Activated T-helper 1 cell treated with anti-CD3 and anti-CD28 coated beads, Interleukin-12 subunit alpha, Interleukin-12 subunit beta, Interleukin-2, Interleukin-4 antibody, amounts not matched to agents 30 ng/mL and 10 ng/mL and 1 ng/mL, durations not matched to agents 14 hours and 24 hours and 36 hours (primary cell): ENCODE data around the gene PDIA5. TPM values are rescaled to one million over a fixed set of nuclear protein-coding genes. Genes with fewer than 3 reads are reported as not detected.
A peak's percentile ranks its signal among the peaks of the same experiment; 100 is the strongest.

Experiments used
- DNase-seq: peaks from one replicate; pipeline ENCODE4 v3.0.0; 2021; ENCODE audit warnings: low spot score
- H3K27ac Mint-ChIP-seq: one replicate; pipeline ENCODE4 v1.8.0; 2021; ENCODE audit warnings: mild to moderate bottlenecking, mixed read lengths
- H3K27me3 Mint-ChIP-seq: one replicate; pipeline ENCODE4 v1.8.0; 2022; ENCODE audit warnings: mild to moderate bottlenecking, moderate library complexity, mixed read lengths; ENCODE audit not compliant: insufficient read depth
- H3K36me3 Mint-ChIP-seq: one replicate; pipeline ENCODE4 v1.8.0; 2021; ENCODE audit warnings: low read depth, mixed read lengths
- H3K4me1 Mint-ChIP-seq: one replicate; pipeline ENCODE4 v1.8.0; 2021; ENCODE audit warnings: low read depth, mixed read lengths
- H3K4me3 Mint-ChIP-seq: one replicate; pipeline ENCODE4 v1.8.0; 2021; ENCODE audit warnings: mild to moderate bottlenecking, moderate library complexity, mixed read lengths
- H3K9me3 Mint-ChIP-seq: one replicate; pipeline ENCODE4 v1.8.0; 2021; ENCODE audit warnings: mixed read lengths
- intact Hi-C: fragments of 100-400 bp; cut with micrococcal nuclease; formaldehyde crosslinking; loops from one replicate; pipeline ENCODE4 v1.15.1; 2024
- total RNA-seq: library from RNA; stranded (reverse); gene quantifications from 2 replicates; pipeline ENCODE4 v1.2.3, GENCODE V29; 2022

The PDIA5 gene
- total RNA-seq, 1 donor from 2014 or later: 31.1 TPM

GRCh38 chr3:123169930-123170329 lies 103.1 kb downstream of the PDIA5 start:
- Mint-ChIP-seq H3K27ac (no peak overlapping the region), H3K4me1 (no peaks in the 10 kb centered on the region), H3K4me3 (no peak overlapping the region), H3K36me3 (peaks cover 18% of the 10 kb centered on the region), H3K9me3 (peaks cover 3% of the 10 kb centered on the region), H3K27me3 (no peaks in the 10 kb centered on the region)
- no peak for DNase-seq
- intact Hi-C loops: no loop called here

- no peaks in the 10 kb centered on the region for H3K4me1 Mint-ChIP-seq
- H3K4me3 Mint-ChIP-seq: no peak overlapping the region
- intact Hi-C loops: no loop called here
- H3K27ac Mint-ChIP-seq: no peak overlapping the region
- H3K9me3 Mint-ChIP-seq: peaks cover 5% of the 10 kb centered on the region
- H3K36me3 Mint-ChIP-seq: no peaks in the 10 kb centered on the region
- DNase-seq: no peak
- H3K27me3 Mint-ChIP-seq: no peaks in the 10 kb centered on the region
These were observed 114.0 kb downstream of the PDIA5 start for GRCh38 chr3:123180791-123181190.

- Mint-ChIP-seq H3K4me1 (no peaks in the 10 kb centered on the region), H3K27ac (no peak overlapping the region), H3K4me3 (no peak overlapping the region), H3K9me3 (peaks cover 5% of the 10 kb centered on the region), H3K36me3 (no peaks in the 10 kb centered on the region), H3K27me3 (peaks cover 2% of the 10 kb centered on the region)
- intact Hi-C loops: no loop called here
- DNase-seq: no peak
These were observed 119.9 kb downstream of the PDIA5 start for GRCh38 chr3:123186695-123187094.

- intact Hi-C loops: no loop called here
- Mint-ChIP-seq H3K4me3 (no peak overlapping the region), H3K27me3 (peaks cover 7% of the 10 kb centered on the region), H3K36me3 (no peaks in the 10 kb centered on the region), H3K27ac (no peak overlapping the region), H3K9me3 (no peaks in the 10 kb centered on the region), H3K4me1 (no peaks in the 10 kb centered on the region)
- DNase-seq: no peak
These were observed 121.2 kb downstream of the PDIA5 start for GRCh38 chr3:123188058-123188457.

GRCh38 chr3:123193448-123194101 lies 126.8 kb downstream of the PDIA5 start:
- intact Hi-C loops: no loop called here
- Mint-ChIP-seq H3K27ac (no peak overlapping the region), H3K9me3 (no peaks in the 10 kb centered on the region), H3K36me3 (no peaks in the 10 kb centered on the region), H3K4me3 (no peak overlapping the region), H3K27me3 (peaks cover 12% of the 10 kb centered on the region), H3K4me1 (no peaks in the 10 kb centered on the region)
- no peak for DNase-seq

GRCh38 chr3:123194552-123194951 lies 127.7 kb downstream of the PDIA5 start:
- intact Hi-C loops: no loop called here
- Mint-ChIP-seq H3K27me3 (peaks cover 12% of the 10 kb centered on the region), H3K9me3 (peaks cover 5% of the 10 kb centered on the region), H3K4me3 (no peak overlapping the region), H3K36me3 (no peaks in the 10 kb centered on the region), H3K27ac (no peak overlapping the region), H3K4me1 (no peaks in the 10 kb centered on the region)
- no peak for DNase-seq

GRCh38 chr3:123198372-123198771 lies 131.5 kb downstream of the PDIA5 start:
- H3K36me3 Mint-ChIP-seq: peaks cover 4% of the 10 kb centered on the region
- peaks cover 12% of the 10 kb centered on the region for H3K4me1 Mint-ChIP-seq
- intact Hi-C loops: no loop called here
- no peak overlapping the region for H3K4me3 Mint-ChIP-seq
- peaks cover 4% of the 10 kb centered on the region for H3K27me3 Mint-ChIP-seq
- DNase-seq: no peak
- H3K27ac Mint-ChIP-seq: no peak overlapping the region
- H3K9me3 Mint-ChIP-seq: peaks cover 5% of the 10 kb centered on the region

- intact Hi-C loops: loop anchor here (1.0 to 10.0 kb wide), 9 partner anchors 134 to 1654 kb away; partner anchors contain the start of genes CCDC14, DTX3L, HACD2 and HCLS1
- Mint-ChIP-seq H3K27me3 (peaks cover 4% of the 10 kb centered on the region), H3K36me3 (peaks cover 6% of the 10 kb centered on the region), H3K27ac (peak overlapping the region; percentile 96), H3K4me3 (peak overlapping the region; percentile 87), H3K4me1 (peaks cover 29% of the 10 kb centered on the region), H3K9me3 (peaks cover 5% of the 10 kb centered on the region)
- no peak for DNase-seq
These were observed 134.4 kb downstream of the PDIA5 start for GRCh38 chr3:123201223-123201556.

GRCh38 chr3:123201557-123202427 lies 135.0 kb downstream of the PDIA5 start, which contains the start of gene SEC22A:
TSS of gene SEC22A (plus strand) at chr3:123201943. CDS start at chr3:123209218, 7,275 bp downstream.
- Mint-ChIP-seq H3K36me3 (peaks cover 6% of the 10 kb centered on the region), H3K27ac (peak within 1 kb of the TSS; percentile 96), H3K4me3 (peak within 1 kb of the TSS; percentile 87), H3K4me1 (peaks cover 29% of the 10 kb centered on the region), H3K27me3 (peaks cover under 1% of the 10 kb centered on the region), H3K9me3 (peaks cover 5% of the 10 kb centered on the region)
- intact Hi-C loops: loop anchor here (1.0 to 10.0 kb wide), 9 partner anchors 134 to 1655 kb away; partner anchors contain the start of genes CCDC14, DTX3L, HACD2 and HCLS1
- DNase-seq: peak; percentile 95

GRCh38 chr3:123202451-123202850 lies 135.6 kb downstream of the PDIA5 start:
- Mint-ChIP-seq H3K4me1 (peaks cover 29% of the 10 kb centered on the region), H3K9me3 (peaks cover 5% of the 10 kb centered on the region), H3K4me3 (peak overlapping the region; percentile 87), H3K36me3 (peaks cover 6% of the 10 kb centered on the region), H3K27me3 (no peaks in the 10 kb centered on the region), H3K27ac (peak overlapping the region; percentile 96)
- intact Hi-C loops: loop anchor here (5.0 to 10.0 kb wide), 4 partner anchors 640 to 1540 kb away; partner anchors contain the start of genes CCDC14, DTX3L, HCLS1 and PARP9
- DNase-seq: no peak

Other genes with a start within 250 kb of the PDIA5 start
- not detected in 2 replicates for gene SEMA5B, start 39.3 kb upstream of the PDIA5 start, total RNA-seq
- gene SEC22A, start 134.9 kb downstream of the PDIA5 start, total RNA-seq: 15.8 and 18.5 TPM in 2 replicates